ENCODE measurements around the gene ATPAF2. TPM values are rescaled to one million over a fixed set of nuclear protein-coding genes. Genes with fewer than 3 reads are reported as not detected.

ATPAF2 gene
- total and polyA plus RNA-seq, 7 donors = 16.5 to 39.7 (median 26.7) TPM

DNA sequence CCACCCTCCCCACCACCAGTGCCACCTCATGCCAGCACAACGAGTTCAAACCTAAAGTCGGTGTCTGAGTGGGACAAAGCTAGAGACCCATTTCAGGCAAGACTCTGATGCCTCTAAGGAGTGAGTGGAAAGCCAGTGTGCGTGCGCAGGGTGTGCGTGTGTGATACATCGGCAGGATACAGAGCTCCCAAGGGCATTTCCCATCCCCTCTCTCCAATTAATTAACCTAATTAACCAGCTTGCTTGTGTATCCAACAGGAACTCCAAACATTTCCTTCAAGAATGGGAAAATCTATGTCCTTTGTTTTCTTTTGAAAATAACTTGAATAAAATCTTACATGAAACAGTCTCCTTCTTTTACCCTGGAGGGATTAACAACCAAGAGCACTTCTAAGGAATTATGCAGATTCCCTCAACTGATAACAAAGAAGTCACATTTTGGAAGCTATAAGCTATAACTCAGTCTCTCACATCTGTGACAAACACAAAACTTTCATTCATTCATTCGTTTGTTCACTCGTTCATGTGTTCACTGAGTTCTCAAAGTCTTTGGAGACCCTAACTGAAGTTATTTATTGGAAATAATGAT is 9.9 kb downstream of the ATPAF2 start:
- intact Hi-C loops (cut with DNase I) = no loop called here
- H3K27me3 ChIP-seq (ENCODE audit: insufficient read depth in 3 of 3, low read length in 2 of 3) = no peaks in the 10 kb centered on the region
- DNase-seq (no peak), ATAC-seq (no peak)
- no peak overlapping the region for H3K4me3 ChIP-seq
- H3K4me1 ChIP-seq = peaks cover 56% of the 10 kb centered on the region
- TF ChIP-seq, protein P1, sequence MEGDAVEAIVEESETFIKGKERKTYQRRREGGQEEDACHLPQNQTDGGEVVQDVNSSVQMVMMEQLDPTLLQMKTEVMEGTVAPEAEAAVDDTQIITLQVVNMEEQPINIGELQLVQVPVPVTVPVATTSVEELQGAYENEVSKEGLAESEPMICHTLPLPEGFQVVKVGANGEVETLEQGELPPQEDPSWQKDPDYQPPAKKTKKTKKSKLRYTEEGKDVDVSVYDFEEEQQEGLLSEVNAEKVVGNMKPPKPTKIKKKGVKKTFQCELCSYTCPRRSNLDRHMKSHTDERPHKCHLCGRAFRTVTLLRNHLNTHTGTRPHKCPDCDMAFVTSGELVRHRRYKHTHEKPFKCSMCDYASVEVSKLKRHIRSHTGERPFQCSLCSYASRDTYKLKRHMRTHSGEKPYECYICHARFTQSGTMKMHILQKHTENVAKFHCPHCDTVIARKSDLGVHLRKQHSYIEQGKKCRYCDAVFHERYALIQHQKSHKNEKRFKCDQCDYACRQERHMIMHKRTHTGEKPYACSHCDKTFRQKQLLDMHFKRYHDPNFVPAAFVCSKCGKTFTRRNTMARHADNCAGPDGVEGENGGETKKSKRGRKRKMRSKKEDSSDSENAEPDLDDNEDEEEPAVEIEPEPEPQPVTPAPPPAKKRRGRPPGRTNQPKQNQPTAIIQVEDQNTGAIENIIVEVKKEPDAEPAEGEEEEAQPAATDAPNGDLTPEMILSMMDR (IDR thresholded peaks at IDR 0.05) = no peak
- no peaks in the 10 kb centered on the region for H3K9me3 ChIP-seq
- WGBS, 3 donors = 70 to 78% (median 72%) methylated on average over 8 of the region's 8 CpGs
- peaks cover 0 to 11% of the 10 kb centered on the region in 2 donors for H3K36me3 ChIP-seq (ENCODE audit: insufficient read depth in 1 of 2, low read depth in 1 of 2)
- H3K27ac ChIP-seq = no peak overlapping the region

DNA sequence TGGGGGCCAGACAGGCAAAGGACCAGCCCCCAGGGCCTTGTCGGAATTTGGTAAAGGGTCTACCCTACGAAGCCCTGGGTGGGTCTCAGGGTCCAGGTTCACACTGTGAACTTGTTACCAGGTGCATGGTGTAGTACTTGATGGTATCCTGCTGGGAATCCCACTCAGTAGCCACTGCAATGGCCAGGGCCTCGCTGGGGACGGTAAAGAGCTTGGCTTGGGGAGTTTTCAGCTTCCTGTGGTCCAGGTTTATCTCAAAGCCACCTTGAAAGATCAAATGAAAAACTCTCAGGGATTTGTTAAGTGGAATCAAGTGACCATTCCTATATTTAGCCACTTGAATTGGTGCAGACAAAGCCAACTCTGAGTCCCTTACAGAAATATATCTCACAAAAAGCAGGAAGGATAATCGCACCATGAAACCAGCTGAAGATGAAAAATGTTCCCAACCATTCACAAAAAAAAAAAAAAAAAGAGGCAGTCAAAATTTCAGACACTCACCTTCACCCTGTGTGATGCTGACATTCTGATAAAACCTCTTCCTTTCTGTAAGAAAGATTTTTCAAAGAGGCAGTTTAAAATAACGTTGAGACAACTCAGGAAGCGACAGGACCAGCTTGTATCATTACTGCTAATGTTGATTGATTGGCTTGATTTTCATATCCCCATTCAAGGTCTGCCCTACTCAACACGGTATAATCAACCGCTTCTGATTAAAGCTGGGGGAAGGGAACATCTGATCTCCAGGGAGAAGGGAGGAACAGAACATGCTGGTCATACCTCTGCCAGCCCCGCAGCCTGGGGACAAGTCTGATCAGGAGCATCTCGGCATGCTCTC is 10.6 kb downstream of the ATPAF2 start:
- intact Hi-C loops (cut with DNase I) = no loop called here
- DNase-seq (no peak), ATAC-seq (peak; percentile 14 to 71 (median 28))
- Histone ChIP-seq H3K4me3 (no peak overlapping the region), H3K4me1 (peaks cover 55% of the 10 kb centered on the region), H3K9me3 (no peaks in the 10 kb centered on the region), H3K27me3 (ENCODE audit: insufficient read depth in 3 of 3, low read length in 2 of 3) (no peaks in the 10 kb centered on the region), H3K27ac (peak overlapping the region; percentile 72), H3K36me3 (ENCODE audit: insufficient read depth in 1 of 2, low read depth in 1 of 2) (peaks cover 0 to 14% of the 10 kb centered on the region in 2 donors)
- TF ChIP-seq, protein P1 (IDR thresholded peaks at IDR 0.05) = no peak
- WGBS, 3 donors = 35 to 63% (median 45%) methylated on average over 11 of the region's 11 CpGs

DNA sequence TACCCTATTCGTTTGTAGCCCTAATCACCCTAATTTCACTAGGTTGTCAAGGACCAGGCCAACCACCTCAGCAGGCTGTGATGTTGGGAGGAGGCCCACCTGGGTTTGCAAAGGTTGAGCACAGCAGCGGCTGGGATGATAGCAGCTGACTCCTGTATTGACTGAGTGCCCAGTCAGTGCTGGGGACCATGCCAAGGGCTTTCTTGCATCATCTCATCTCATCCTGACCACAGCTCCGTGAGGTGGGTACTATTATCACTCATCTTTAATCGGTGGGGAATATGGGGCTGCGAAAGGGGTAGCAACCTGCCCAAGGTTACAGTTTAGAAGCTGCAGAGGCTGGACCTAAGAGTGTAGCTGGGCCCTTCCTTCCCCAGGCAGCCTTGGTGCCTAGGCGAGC is 11.7 kb downstream of the ATPAF2 start:
- TF ChIP-seq, protein P1 (IDR thresholded peaks at IDR 0.05) = no peak
- DNase-seq (peak; percentile 56 to 84), ATAC-seq (peak; percentile 89 to 93 (median 92))
- H3K4me1 ChIP-seq = peaks cover 45% of the 10 kb centered on the region
- 44 to 55% (median 45%) methylated on average over 6 of the region's 6 CpGs for WGBS, 3 donors
- no peaks in the 10 kb centered on the region for H3K9me3 ChIP-seq
- no peaks in the 10 kb centered on the region for H3K27me3 ChIP-seq (ENCODE audit: insufficient read depth in 3 of 3, low read length in 2 of 3)
- intact Hi-C loops (cut with DNase I) = no loop called here
- peaks cover 0 to 15% of the 10 kb centered on the region in 2 donors for H3K36me3 ChIP-seq (ENCODE audit: insufficient read depth in 1 of 2, low read depth in 1 of 2)
- H3K4me3 ChIP-seq = no peak overlapping the region
- peak overlapping the region; percentile 72 for H3K27ac ChIP-seq

DNA sequence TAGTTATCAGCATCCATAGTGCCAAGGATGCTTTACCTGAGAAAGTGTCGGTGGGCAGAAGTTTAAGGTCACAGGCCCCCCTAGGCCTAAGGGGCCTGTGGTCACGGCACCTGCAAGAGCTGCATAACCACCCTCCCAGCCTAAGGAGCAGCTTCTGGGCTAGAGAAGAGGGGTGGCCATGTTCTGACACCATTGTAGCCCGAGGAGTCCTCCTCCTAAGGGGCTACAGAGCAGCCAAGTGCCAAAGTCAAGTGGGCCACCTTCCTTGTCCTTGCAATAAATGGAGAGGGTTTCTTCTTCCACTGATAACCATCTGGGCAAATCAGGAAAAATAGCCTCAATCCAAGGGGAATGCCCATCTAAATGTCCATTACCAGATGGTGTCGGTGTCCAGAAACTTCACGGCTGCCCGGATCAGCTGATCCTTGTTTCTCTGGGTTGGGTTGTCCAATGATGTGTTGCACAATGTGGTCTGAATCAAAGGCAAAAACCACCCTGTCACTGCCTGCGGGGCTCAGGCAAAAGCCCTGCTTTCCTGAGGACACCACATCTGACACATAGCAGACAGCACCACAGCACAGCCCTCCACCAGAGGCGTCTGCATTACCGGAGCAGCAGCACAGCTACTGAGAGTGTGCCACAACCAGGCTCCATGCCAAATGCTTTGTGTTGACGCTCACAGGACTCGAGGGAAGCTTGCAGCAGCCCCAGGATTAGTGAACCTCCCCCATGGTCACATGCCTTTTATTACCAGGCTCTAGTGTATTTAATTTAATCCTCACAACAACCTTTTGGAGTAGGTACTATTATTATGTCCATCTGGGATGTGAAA is 12.8 kb downstream of the ATPAF2 start:
- peaks cover 38% of the 10 kb centered on the region for H3K4me1 ChIP-seq
- ATAC-seq = peak; percentile 29 to 61 (median 36)
- DNase-seq = peak; percentile 29 to 58
- peak overlapping the region; percentile 46 for H3K27ac ChIP-seq
- intact Hi-C loops (cut with DNase I) = no loop called here
- WGBS, 3 donors = 54 to 78% (median 57%) methylated on average over 11 of the region's 11 CpGs
- TF ChIP-seq, protein P1 (IDR thresholded peaks at IDR 0.05) = no peak
- no peaks in the 10 kb centered on the region for H3K9me3 ChIP-seq
- no peak overlapping the region for H3K4me3 ChIP-seq
- H3K27me3 ChIP-seq (ENCODE audit: insufficient read depth in 3 of 3, low read length in 2 of 3) = no peaks in the 10 kb centered on the region
- peaks cover 1 to 19% of the 10 kb centered on the region in 2 donors for H3K36me3 ChIP-seq (ENCODE audit: insufficient read depth in 1 of 2, low read depth in 1 of 2)

Data from psoas muscle (tissue), 8 donors.